ENCODE data around the gene VSX1.

The VSX1 gene

GRCh38 chr20:25050501-25051350 is 31.2 kb downstream of the VSX1 start:
- in situ Hi-C loops (cut with MboI; ENCODE audit: low pct_unique_long_range_greater_than_20kb, low sequenced_read_pairs, unreplicated experiment), result no loop called here
- TF ChIP-seq CTCF (IDR thresholded peaks at IDR 0.05; ENCODE audit: extremely low read depth, insufficient read depth, missing control alignments), result no peak
- DNase-seq (ENCODE audit: low spot score), result no peak

- TF ChIP-seq CTCF (IDR thresholded peaks at IDR 0.05; ENCODE audit: extremely low read depth, insufficient read depth, missing control alignments), result no peak
- in situ Hi-C loops (cut with MboI; ENCODE audit: low pct_unique_long_range_greater_than_20kb, low sequenced_read_pairs, unreplicated experiment), result no loop called here
- no peak for DNase-seq (ENCODE audit: low spot score)
Observed at GRCh38 chr20:25050082-25050481, 31.9 kb downstream of the VSX1 start.

- DNase-seq (ENCODE audit: low spot score), result no peak
- in situ Hi-C loops (cut with MboI; ENCODE audit: low pct_unique_long_range_greater_than_20kb, low sequenced_read_pairs, unreplicated experiment), result no loop called here
Observed at GRCh38 chr20:25049261-25050060, 32.5 kb downstream of the VSX1 start.

GRCh38 chr20:25048519-25048952 is 33.4 kb downstream of the VSX1 start:
- no peak for TF ChIP-seq CTCF (IDR thresholded peaks at IDR 0.05; ENCODE audit: extremely low read depth, insufficient read depth, missing control alignments)
- in situ Hi-C loops (cut with MboI; ENCODE audit: low pct_unique_long_range_greater_than_20kb, low sequenced_read_pairs, unreplicated experiment), result no loop called here
- no peak for DNase-seq (ENCODE audit: low spot score)

More at GRCh38 chr20:25049261-25050060, 32.5 kb downstream of the VSX1 start:
- no peak for TF ChIP-seq CTCF (IDR thresholded peaks at IDR 0.05; ENCODE audit: extremely low read depth, insufficient read depth, missing control alignments)

GRCh38 chr20:25047766-25048165 is 34.2 kb downstream of the VSX1 start:
- in situ Hi-C loops (cut with MboI; ENCODE audit: low pct_unique_long_range_greater_than_20kb, low sequenced_read_pairs, unreplicated experiment), result no loop called here
- no peak for DNase-seq (ENCODE audit: low spot score)

More at GRCh38 chr20:25047766-25048165, 34.2 kb downstream of the VSX1 start:
- no peak for TF ChIP-seq CTCF (IDR thresholded peaks at IDR 0.05; ENCODE audit: extremely low read depth, insufficient read depth, missing control alignments)
